Thoracic aorta (tissue), 2 donors: Measurements from ENCODE around the gene ASB10. TPM values are rescaled to one million over a fixed set of nuclear protein-coding genes. Genes with fewer than 3 reads are reported as not detected.

Source experiments
- ATAC-seq: fragments of 150-250 bp; one replicate; pipeline ENCODE4 v1.8.0; 2017; ENCODE audit warnings: low read depth; ENCODE audit not compliant: insufficient number of reproducible peaks, low FRiP score
- DNase-seq: peaks from one replicate; pipeline ENCODE4 v3.0.0-alpha.2; 2020; ENCODE audit warnings: low spot score
- H3K27ac ChIP-seq, 2 donors: fragments of 200-600 bp; sonication (generic); 1 replicate in 1 of 2; 2 replicates in 1 of 2; pipeline ENCODE4 v1.5.1; 2016; ENCODE audit warnings: mild to moderate bottlenecking in 2 of 2, moderate library complexity in 2 of 2
- H3K27me3 ChIP-seq: fragments of 200-600 bp; sonication (generic); replicated peaks from 2 replicates; pipeline ENCODE4 v1.6.0; 2016; ENCODE audit warnings: mild to moderate bottlenecking; ENCODE audit not compliant: insufficient read depth
- H3K36me3 ChIP-seq: fragments of 200-600 bp; sonication (generic); one replicate; pipeline ENCODE4 v1.5.1; 2016
- H3K4me1 ChIP-seq, 2 donors: fragments of 200-600 bp; sonication (generic); 1 replicate in 1 of 2; 2 replicates in 1 of 2; pipeline versions ENCODE4 v1.5.1 to v1.6.0; 2016; ENCODE audit warnings: low read depth in 2 of 2, mild to moderate bottlenecking in 1 of 2; ENCODE audit not compliant: control insufficient read depth in 1 of 2
- H3K4me3 ChIP-seq: fragments of 200-600 bp; sonication (generic); 2 replicates; pipeline ENCODE4 v1.5.1; 2016; ENCODE audit warnings: mild to moderate bottlenecking
- H3K9me3 ChIP-seq: fragments of 200-600 bp; sonication (generic); 2 replicates; pipeline ENCODE4 v1.5.1; 2016
- CTCF ChIP-seq: fragments of 200-600 bp; sonication (generic); IDR thresholded peaks from one replicate; pipeline ENCODE4 v1.5.1; 2019; ENCODE audit warnings: antibody characterized with exemption
- total RNA-seq, 2 donors: library from RNA; depleted of rRNA; stranded (reverse); fragments of >200 nt; gene quantifications; one replicate each; pipeline versions ENCODE4 v1.1.0 to v1.2.3, GENCODE V29; 2016

ASB10 gene
- total RNA-seq, 2 donors from 2014 or later: not detected

- Histone ChIP-seq H3K36me3 (no peaks in the 10 kb centered on the region), H3K9me3 (no peaks in the 10 kb centered on the region), H3K4me3 (no peak overlapping the region), H3K4me1 (no peaks in the 10 kb centered on the region), H3K27me3 (no peaks in the 10 kb centered on the region), H3K27ac (no peak overlapping the region)
- no peak for DNase-seq
- no peak for ATAC-seq
- TF ChIP-seq CTCF: no peak
Observed at GRCh38 chr7:151205730-151206129, 18.7 kb upstream of the ASB10 start.

- H3K27ac ChIP-seq: no peak overlapping the region
- ATAC-seq (no peak), DNase-seq (no peak)
- H3K4me1 ChIP-seq: no peaks in the 10 kb centered on the region
- no peak for TF ChIP-seq CTCF
- no peaks in the 10 kb centered on the region for H3K36me3 ChIP-seq
- no peaks in the 10 kb centered on the region for H3K27me3 ChIP-seq
- no peak overlapping the region for H3K4me3 ChIP-seq
- H3K9me3 ChIP-seq: no peaks in the 10 kb centered on the region
Observed at GRCh38 chr7:151204383-151205032, 17.5 kb upstream of the ASB10 start.

GRCh38 chr7:151202836-151203235, 15.8 kb upstream of the ASB10 start:
- no peaks in the 10 kb centered on the region for H3K36me3 ChIP-seq
- no peak for TF ChIP-seq CTCF
- DNase-seq (no peak), ATAC-seq (no peak)
- no peaks in the 10 kb centered on the region for H3K4me1 ChIP-seq
- no peak overlapping the region for H3K4me3 ChIP-seq
- no peak overlapping the region for H3K27ac ChIP-seq
- H3K27me3 ChIP-seq: no peaks in the 10 kb centered on the region
- no peaks in the 10 kb centered on the region for H3K9me3 ChIP-seq

GRCh38 chr7:151201751-151202150, 14.7 kb upstream of the ASB10 start:
- H3K27ac ChIP-seq: no peak overlapping the region
- H3K4me3 ChIP-seq: no peak overlapping the region
- no peak for ATAC-seq
- no peaks in the 10 kb centered on the region for H3K4me1 ChIP-seq
- no peaks in the 10 kb centered on the region for H3K36me3 ChIP-seq
- no peak for DNase-seq
- no peak for TF ChIP-seq CTCF
- H3K9me3 ChIP-seq: no peaks in the 10 kb centered on the region
- H3K27me3 ChIP-seq: no peaks in the 10 kb centered on the region

GRCh38 chr7:151201344-151201743, 14.3 kb upstream of the ASB10 start:
- TF ChIP-seq CTCF: no peak
- Histone ChIP-seq H3K4me3 (no peak overlapping the region), H3K4me1 (no peaks in the 10 kb centered on the region), H3K27me3 (no peaks in the 10 kb centered on the region), H3K36me3 (no peaks in the 10 kb centered on the region), H3K27ac (no peak overlapping the region), H3K9me3 (no peaks in the 10 kb centered on the region)
- no peak for ATAC-seq
- DNase-seq: no peak
